HepG2 (cell line): Measurements from ENCODE around the gene PNKD. TPM values are rescaled to one million over a fixed set of nuclear protein-coding genes. Genes with fewer than 3 reads are reported as not detected.

Experiments
- FOXO1 ChIP-seq: sonication (generic); formaldehyde crosslinking; IDR thresholded peaks from 2 replicates; pipeline ENCODE4 v1.4.0; 2020; ENCODE audit warnings: missing genetic modification reagents
- MED1 ChIP-seq: sonication (generic); formaldehyde crosslinking; IDR thresholded peaks from 2 replicates; pipeline ENCODE4 v1.4.0; 2020; ENCODE audit warnings: missing genetic modification reagents
- POLR2G ChIP-seq: fragments of 200-400 bp; formaldehyde crosslinking; IDR thresholded peaks from 2 replicates; pipeline ENCODE4 v1.6.1; 2018; ENCODE audit warnings: mild to moderate bottlenecking, low read depth, low read length, moderate library complexity
- TCF7 ChIP-seq: sonication (generic); IDR thresholded peaks from 2 replicates; pipeline ENCODE4 v1.6.1; 2016; ENCODE audit warnings: antibody characterized with exemption, low read depth
- ZNF510 ChIP-seq: sonication (generic); formaldehyde crosslinking; IDR thresholded peaks from 2 replicates; pipeline ENCODE4 v1.4.0; 2020; ENCODE audit warnings: low read depth, mild to moderate bottlenecking, missing genetic modification reagents
- polyA plus RNA-seq, 8 experiments: library from polyadenylated mRNA; depleted of rRNA in 3 of 8; stranded (reverse) in 7 of 8; unstranded in 1 of 8; fragments of >200 nt; fragmentation: Illumina TruSeq in 4 of 8; extraction: Trizol in 4 of 8; gene quantifications; 2 replicates each; pipeline versions ENCODE4 v1.2.1 to v1.2.3, GENCODE V29; 2011 to 2016; ENCODE audit warnings: low read depth in 4 of 8, missing spikeins in 1 of 8, mixed read lengths in 1 of 8; ENCODE audit not compliant: insufficient read depth in 1 of 8
- total RNA-seq, 5 experiments: library from RNA; depleted of rRNA; stranded (reverse); fragments of >200 nt; fragmentation: Illumina TruSeq; extraction: Trizol; gene quantifications; 2 replicates each; pipeline ENCODE4 v1.2.3, GENCODE V29; 2016; ENCODE audit warnings: low read depth in 1 of 5
- TF ChIP-seq, protein P1 (sequence below): sonication (generic); formaldehyde crosslinking; IDR thresholded peaks from 2 replicates; pipeline ENCODE4 v1.4.0; 2020; ENCODE audit warnings: missing genetic modification reagents, borderline replicate concordance
- TF ChIP-seq, protein P2 (sequence below), 2 experiments: IDR thresholded peaks; 2 replicates each; pipeline ENCODE4 v1.6.1; 2011 to 2012; ENCODE audit warnings: low read length in 2 of 2, borderline replicate concordance in 1 of 2, low read depth in 1 of 2, mild to moderate bottlenecking in 1 of 2, moderate library complexity in 1 of 2
- TF ChIP-seq, protein P3 (sequence below): sonication (generic); formaldehyde crosslinking; IDR thresholded peaks from 2 replicates; pipeline ENCODE4 v1.4.0; 2020; ENCODE audit warnings: mild to moderate bottlenecking, missing genetic modification reagents, borderline replicate concordance
- TF ChIP-seq, protein P4 (sequence below): sonication (generic); formaldehyde crosslinking; conservative IDR thresholded peaks from 2 replicates; pipeline ENCODE4 v1.4.0; 2020; ENCODE audit warnings: mild to moderate bottlenecking, missing genetic modification reagents, moderate library complexity
- TF ChIP-seq, protein P5 (sequence below): sonication (generic); formaldehyde crosslinking; IDR thresholded peaks from 2 replicates; pipeline ENCODE4 v1.4.0; 2020; ENCODE audit warnings: missing genetic modification reagents, borderline replicate concordance

Gene PNKD
- total and polyA plus RNA-seq, 2 of the 13 experiments (the other 11 are each of a cell fraction or from before 2014, with no cell fraction given), result 55.9 to 80.4 TPM

DNA sequence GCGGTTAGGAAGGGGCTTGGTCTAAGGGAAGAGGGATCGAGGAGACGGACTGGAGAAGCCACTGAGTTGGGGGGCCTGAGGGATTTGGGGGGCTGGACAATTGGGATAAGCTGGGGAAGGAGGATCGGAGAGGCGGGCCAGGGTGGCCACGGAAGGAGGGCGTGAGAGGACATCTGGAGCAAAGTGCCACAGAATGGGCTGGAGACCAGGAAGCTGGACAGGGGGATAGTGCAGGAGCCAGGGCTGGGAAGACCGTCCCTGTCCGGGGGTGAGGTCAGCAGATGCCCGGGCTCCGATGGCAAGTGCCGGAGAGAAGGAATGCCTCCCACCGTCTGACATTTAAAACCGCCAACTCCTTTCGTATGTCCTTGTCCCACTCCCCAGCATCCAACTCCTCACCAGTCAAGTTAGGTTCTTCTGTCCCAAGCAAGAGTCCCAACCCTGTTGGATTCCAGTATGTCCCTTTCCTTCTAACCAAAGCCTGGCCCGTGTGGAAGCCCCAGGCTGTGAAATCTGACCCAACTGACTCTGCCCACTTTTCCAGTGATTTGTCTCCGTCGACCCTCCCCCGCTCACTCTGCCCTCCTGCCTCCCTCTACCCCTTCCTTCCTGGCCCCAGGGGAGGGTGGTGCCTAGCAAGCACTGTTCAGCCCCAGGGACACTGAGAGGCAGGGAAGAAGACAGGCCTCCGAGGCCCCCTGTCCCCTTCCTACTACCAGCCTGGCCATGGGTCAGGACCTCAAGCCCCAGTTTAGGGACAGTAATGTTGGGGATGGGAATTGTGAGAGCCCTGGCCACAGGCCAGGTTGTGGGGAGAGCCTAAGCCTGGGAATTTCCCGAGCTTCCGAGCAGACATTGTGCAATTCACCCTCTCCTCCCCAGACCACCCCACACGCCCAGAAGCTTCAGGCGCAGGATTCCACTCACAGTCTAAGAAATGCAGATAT lies 53.5 kb downstream of the PNKD start (continued):
- TF ChIP-seq, protein P1, sequence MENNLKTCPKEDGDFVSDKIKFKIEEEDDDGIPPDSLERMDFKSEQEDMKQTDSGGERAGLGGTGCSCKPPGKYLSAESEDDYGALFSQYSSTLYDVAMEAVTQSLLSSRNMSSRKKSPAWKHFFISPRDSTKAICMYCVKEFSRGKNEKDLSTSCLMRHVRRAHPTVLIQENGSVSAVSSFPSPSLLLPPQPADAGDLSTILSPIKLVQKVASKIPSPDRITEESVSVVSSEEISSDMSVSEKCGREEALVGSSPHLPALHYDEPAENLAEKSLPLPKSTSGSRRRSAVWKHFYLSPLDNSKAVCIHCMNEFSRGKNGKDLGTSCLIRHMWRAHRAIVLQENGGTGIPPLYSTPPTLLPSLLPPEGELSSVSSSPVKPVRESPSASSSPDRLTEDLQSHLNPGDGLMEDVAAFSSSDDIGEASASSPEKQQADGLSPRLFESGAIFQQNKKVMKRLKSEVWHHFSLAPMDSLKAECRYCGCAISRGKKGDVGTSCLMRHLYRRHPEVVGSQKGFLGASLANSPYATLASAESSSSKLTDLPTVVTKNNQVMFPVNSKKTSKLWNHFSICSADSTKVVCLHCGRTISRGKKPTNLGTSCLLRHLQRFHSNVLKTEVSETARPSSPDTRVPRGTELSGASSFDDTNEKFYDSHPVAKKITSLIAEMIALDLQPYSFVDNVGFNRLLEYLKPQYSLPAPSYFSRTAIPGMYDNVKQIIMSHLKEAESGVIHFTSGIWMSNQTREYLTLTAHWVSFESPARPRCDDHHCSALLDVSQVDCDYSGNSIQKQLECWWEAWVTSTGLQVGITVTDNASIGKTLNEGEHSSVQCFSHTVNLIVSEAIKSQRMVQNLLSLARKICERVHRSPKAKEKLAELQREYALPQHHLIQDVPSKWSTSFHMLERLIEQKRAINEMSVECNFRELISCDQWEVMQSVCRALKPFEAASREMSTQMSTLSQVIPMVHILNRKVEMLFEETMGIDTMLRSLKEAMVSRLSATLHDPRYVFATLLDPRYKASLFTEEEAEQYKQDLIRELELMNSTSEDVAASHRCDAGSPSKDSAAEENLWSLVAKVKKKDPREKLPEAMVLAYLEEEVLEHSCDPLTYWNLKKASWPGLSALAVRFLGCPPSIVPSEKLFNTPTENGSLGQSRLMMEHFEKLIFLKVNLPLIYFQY (CRISPR knock-in tag), result peak; percentile 66
- TF ChIP-seq, protein P2, sequence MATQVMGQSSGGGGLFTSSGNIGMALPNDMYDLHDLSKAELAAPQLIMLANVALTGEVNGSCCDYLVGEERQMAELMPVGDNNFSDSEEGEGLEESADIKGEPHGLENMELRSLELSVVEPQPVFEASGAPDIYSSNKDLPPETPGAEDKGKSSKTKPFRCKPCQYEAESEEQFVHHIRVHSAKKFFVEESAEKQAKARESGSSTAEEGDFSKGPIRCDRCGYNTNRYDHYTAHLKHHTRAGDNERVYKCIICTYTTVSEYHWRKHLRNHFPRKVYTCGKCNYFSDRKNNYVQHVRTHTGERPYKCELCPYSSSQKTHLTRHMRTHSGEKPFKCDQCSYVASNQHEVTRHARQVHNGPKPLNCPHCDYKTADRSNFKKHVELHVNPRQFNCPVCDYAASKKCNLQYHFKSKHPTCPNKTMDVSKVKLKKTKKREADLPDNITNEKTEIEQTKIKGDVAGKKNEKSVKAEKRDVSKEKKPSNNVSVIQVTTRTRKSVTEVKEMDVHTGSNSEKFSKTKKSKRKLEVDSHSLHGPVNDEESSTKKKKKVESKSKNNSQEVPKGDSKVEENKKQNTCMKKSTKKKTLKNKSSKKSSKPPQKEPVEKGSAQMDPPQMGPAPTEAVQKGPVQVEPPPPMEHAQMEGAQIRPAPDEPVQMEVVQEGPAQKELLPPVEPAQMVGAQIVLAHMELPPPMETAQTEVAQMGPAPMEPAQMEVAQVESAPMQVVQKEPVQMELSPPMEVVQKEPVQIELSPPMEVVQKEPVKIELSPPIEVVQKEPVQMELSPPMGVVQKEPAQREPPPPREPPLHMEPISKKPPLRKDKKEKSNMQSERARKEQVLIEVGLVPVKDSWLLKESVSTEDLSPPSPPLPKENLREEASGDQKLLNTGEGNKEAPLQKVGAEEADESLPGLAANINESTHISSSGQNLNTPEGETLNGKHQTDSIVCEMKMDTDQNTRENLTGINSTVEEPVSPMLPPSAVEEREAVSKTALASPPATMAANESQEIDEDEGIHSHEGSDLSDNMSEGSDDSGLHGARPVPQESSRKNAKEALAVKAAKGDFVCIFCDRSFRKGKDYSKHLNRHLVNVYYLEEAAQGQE (IDR thresholded peaks at IDR 0.05; ENCODE audit: borderline replicate concordance in 1 of 2, low read depth in 1 of 2, low read length in 2 of 2), result 0 out of 4 replicates have a peak, but pooled peaks of 1 of the 2 experiments have one; percentile 29
- TF ChIP-seq, protein P3, sequence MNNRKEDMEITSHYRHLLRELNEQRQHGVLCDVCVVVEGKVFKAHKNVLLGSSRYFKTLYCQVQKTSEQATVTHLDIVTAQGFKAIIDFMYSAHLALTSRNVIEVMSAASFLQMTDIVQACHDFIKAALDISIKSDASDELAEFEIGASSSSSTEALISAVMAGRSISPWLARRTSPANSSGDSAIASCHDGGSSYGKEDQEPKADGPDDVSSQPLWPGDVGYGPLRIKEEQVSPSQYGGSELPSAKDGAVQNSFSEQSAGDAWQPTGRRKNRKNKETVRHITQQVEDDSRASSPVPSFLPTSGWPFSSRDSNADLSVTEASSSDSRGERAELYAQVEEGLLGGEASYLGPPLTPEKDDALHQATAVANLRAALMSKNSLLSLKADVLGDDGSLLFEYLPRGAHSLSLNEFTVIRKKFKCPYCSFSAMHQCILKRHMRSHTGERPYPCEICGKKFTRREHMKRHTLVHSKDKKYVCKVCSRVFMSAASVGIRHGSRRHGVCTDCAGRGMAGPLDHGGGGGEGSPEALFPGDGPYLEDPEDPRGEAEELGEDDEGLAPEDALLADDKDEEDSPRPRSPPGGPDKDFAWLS (CRISPR knock-in tag), result 0 out of 2 replicates have a peak, but pooled peaks have one; percentile 48
- TF ChIP-seq MED1 (CRISPR knock-in tag) (peak; percentile 64), ZNF510 (CRISPR knock-in tag) (no peak), FOXO1 (CRISPR knock-in tag) (no peak), TCF7 (no peak), POLR2G (peak; percentile 72)
- TF ChIP-seq, protein P4, sequence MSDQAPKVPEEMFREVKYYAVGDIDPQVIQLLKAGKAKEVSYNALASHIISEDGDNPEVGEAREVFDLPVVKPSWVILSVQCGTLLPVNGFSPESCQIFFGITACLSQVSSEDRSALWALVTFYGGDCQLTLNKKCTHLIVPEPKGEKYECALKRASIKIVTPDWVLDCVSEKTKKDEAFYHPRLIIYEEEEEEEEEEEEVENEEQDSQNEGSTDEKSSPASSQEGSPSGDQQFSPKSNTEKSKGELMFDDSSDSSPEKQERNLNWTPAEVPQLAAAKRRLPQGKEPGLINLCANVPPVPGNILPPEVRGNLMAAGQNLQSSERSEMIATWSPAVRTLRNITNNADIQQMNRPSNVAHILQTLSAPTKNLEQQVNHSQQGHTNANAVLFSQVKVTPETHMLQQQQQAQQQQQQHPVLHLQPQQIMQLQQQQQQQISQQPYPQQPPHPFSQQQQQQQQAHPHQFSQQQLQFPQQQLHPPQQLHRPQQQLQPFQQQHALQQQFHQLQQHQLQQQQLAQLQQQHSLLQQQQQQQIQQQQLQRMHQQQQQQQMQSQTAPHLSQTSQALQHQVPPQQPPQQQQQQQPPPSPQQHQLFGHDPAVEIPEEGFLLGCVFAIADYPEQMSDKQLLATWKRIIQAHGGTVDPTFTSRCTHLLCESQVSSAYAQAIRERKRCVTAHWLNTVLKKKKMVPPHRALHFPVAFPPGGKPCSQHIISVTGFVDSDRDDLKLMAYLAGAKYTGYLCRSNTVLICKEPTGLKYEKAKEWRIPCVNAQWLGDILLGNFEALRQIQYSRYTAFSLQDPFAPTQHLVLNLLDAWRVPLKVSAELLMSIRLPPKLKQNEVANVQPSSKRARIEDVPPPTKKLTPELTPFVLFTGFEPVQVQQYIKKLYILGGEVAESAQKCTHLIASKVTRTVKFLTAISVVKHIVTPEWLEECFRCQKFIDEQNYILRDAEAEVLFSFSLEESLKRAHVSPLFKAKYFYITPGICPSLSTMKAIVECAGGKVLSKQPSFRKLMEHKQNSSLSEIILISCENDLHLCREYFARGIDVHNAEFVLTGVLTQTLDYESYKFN (CRISPR knock-in tag), result peak; percentile 61
- TF ChIP-seq, protein P5, sequence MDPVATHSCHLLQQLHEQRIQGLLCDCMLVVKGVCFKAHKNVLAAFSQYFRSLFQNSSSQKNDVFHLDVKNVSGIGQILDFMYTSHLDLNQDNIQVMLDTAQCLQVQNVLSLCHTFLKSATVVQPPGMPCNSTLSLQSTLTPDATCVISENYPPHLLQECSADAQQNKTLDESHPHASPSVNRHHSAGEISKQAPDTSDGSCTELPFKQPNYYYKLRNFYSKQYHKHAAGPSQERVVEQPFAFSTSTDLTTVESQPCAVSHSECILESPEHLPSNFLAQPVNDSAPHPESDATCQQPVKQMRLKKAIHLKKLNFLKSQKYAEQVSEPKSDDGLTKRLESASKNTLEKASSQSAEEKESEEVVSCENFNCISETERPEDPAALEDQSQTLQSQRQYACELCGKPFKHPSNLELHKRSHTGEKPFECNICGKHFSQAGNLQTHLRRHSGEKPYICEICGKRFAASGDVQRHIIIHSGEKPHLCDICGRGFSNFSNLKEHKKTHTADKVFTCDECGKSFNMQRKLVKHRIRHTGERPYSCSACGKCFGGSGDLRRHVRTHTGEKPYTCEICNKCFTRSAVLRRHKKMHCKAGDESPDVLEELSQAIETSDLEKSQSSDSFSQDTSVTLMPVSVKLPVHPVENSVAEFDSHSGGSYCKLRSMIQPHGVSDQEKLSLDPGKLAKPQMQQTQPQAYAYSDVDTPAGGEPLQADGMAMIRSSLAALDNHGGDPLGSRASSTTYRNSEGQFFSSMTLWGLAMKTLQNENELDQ (CRISPR knock-in tag), result no peak
